K562 (cell line): ENCODE results near the gene AMBRA1. TPM values are rescaled to one million over a fixed set of nuclear protein-coding genes. Genes with fewer than 3 reads are reported as not detected.
A peak's percentile ranks its signal among the peaks of the same experiment; 100 is the strongest.

Source experiments
- ATAC-seq: fragments of 200-7000 bp; cut with Tn5 transposase; 3 replicates; pipeline ENCODE4 v1.9.1; 2020; ENCODE audit warnings: moderate library complexity
- BruUV-seq: library from RNA; stranded (reverse); fragments of 400-500 nt; replicated peaks from 2 replicates; lab custom pipeline; 2021; lab: Mats Ljungman, UMichigan
- CTCF ChIA-PET: fragments of 300-600 bp; formaldehyde crosslinking; extraction: SDS; loops from one replicate; lab custom pipeline; 2021; ENCODE audit warnings: low intra/inter-chr PET ratio; lab: Yijun Ruan, JAX
- POLR2A ChIA-PET: fragments of 300-600, 350-650 bp; sonication (Branson Sonifier 250); formaldehyde crosslinking; extraction: SDS; loops from one replicate; lab custom pipeline; 2021; ENCODE audit warnings: antibody characterized with exemption, inconsistent platforms; lab: Yijun Ruan, JAX
- DNase-seq, 4 experiments: peaks; one replicate each; pipeline versions ENCODE4 v3.0.0 to v3.0.0-alpha.2; 2011 to 2018; ENCODE audit warnings: low spot score in 3 of 4, mixed read lengths in 3 of 4; ENCODE audit errors: extremely low read depth in 1 of 4
- FAIRE-seq: peaks from 2 replicates; lab custom pipeline; 2011; peaks lifted over from hg19 to GRCh38; lab: Jason Lieb, UNC
- H2AFZ ChIP-seq: 2 replicates; pipeline ENCODE4 v1.6.0; 2011; ENCODE audit warnings: low read depth, low read length, control low read depth, inconsistent platforms
- H3K27ac ChIP-seq: fragments of 200-600 bp; 3 replicates; pipeline ENCODE4 v1.8.0; 2011; ENCODE audit warnings: low read depth, mild to moderate bottlenecking, control low read depth, inconsistent platforms, low read length, moderate library complexity, mixed read lengths; ENCODE audit errors: extremely low read depth
- H3K27me3 ChIP-seq, 2 experiments: fragments of 300-600 bp in 1 of 2; 2 replicates in 1 of 2; 3 replicates in 1 of 2; pipeline versions ENCODE4 v1.6.0 to v1.8.0; 2011; ENCODE audit warnings: inconsistent platforms in 2 of 2, low read length in 2 of 2, mild to moderate bottlenecking in 1 of 2, mixed read lengths in 1 of 2, moderate library complexity in 1 of 2; ENCODE audit not compliant: control insufficient read depth in 2 of 2, insufficient read depth in 2 of 2
- H3K36me3 ChIP-seq: fragments of 300-600 bp; 3 replicates; pipeline ENCODE4 v1.8.0; 2011; ENCODE audit warnings: mild to moderate bottlenecking, low read length, inconsistent platforms; ENCODE audit not compliant: control insufficient read depth, insufficient read depth
- H3K4me1 ChIP-seq, 2 experiments: fragments of 200-600 bp in 1 of 2; replicated peaks in 1 of 2; 2 replicates in 1 of 2; 3 replicates in 1 of 2; pipeline versions ENCODE4 v1.5.1 to v1.8.0; 2011; ENCODE audit warnings: inconsistent platforms in 2 of 2, low read length in 2 of 2, mild to moderate bottlenecking in 1 of 2, mixed read lengths in 1 of 2, moderate library complexity in 1 of 2; ENCODE audit not compliant: control insufficient read depth in 2 of 2, insufficient read depth in 2 of 2
- H3K4me2 ChIP-seq: 2 replicates; pipeline ENCODE4 v1.6.1; 2011; ENCODE audit warnings: low read length, control low read depth, inconsistent platforms, mixed read lengths; ENCODE audit not compliant: insufficient read depth
- H3K4me3 ChIP-seq: fragments of 200-600 bp; sonication (generic), shearing (Covaris generic); 2 replicates; pipeline ENCODE4 v1.5.1; 2016; ENCODE audit warnings: control low read depth, inconsistent platforms
- H3K79me2 ChIP-seq: fragments of 200-600 bp; 3 replicates; pipeline ENCODE4 v1.8.0; 2011; ENCODE audit warnings: low read length, inconsistent platforms; ENCODE audit not compliant: control insufficient read depth, insufficient read depth
- H3K9ac ChIP-seq, 2 experiments: 2 replicates each; pipeline versions ENCODE4 v1.6.0 to v1.6.1; 2011; ENCODE audit warnings: low read depth in 2 of 2, low read length in 2 of 2, control low read depth in 1 of 2, inconsistent platforms in 1 of 2, mild to moderate bottlenecking in 1 of 2, mixed read lengths in 1 of 2; ENCODE audit not compliant: insufficient read depth in 1 of 2
- H3K9me1 ChIP-seq: one replicate; pipeline ENCODE4 v1.6.0; 2011; ENCODE audit warnings: inconsistent platforms, mild to moderate bottlenecking, low read length, moderate library complexity; ENCODE audit not compliant: control insufficient read depth, insufficient read depth
- H3K9me3 ChIP-seq: replicated peaks from 2 replicates; pipeline ENCODE4 v1.5.1; 2011; ENCODE audit warnings: low read depth, low read length, inconsistent platforms; ENCODE audit not compliant: control insufficient read depth, insufficient read depth
- H4K20me1 ChIP-seq: replicated peaks from 2 replicates; pipeline ENCODE4 v1.6.1; 2011; ENCODE audit warnings: low read length, inconsistent platforms, mixed read lengths; ENCODE audit not compliant: control insufficient read depth, insufficient read depth
- CTBP1 ChIP-seq: fragments of 450-650 bp; IDR thresholded peaks from 2 replicates; pipeline ENCODE4 v1.6.1; 2016; ENCODE audit warnings: borderline replicate concordance
- KDM4B ChIP-seq, 2 experiments: fragments of 450-650 bp in 1 of 2; sonication (generic) in 1 of 2; IDR thresholded peaks; 2 replicates each; pipeline ENCODE4 v1.6.1; 2016 to 2017; ENCODE audit warnings: borderline replicate concordance in 2 of 2, antibody characterized with exemption in 1 of 2, low read depth in 1 of 2, mild to moderate bottlenecking in 1 of 2
- PCBP2 ChIP-seq: fragments of 200-400 bp; formaldehyde crosslinking; IDR thresholded peaks from 2 replicates; pipeline ENCODE4 v1.6.1; 2018; ENCODE audit warnings: low read length, low read depth, mild to moderate bottlenecking, moderate library complexity; ENCODE audit not compliant: poor library complexity, severe bottlenecking
- WGBS: fragments of 100-300 bp; shearing (Covaris generic); methylation state at CpG from one replicate; pipeline ENCODE4 v1.1.6; 2016; ENCODE audit warnings: low coverage, mixed read lengths; ENCODE audit not compliant: insufficient coverage; ENCODE audit errors: missing lambda C conversion rate; 5-methylcytosine and 5-hydroxymethylcytosine counted together
- in situ Hi-C: fragments of 300-500 bp; cut with MboI; formaldehyde crosslinking; loops from 4 replicates; pipeline ENCODE4 v1.15.0; 2018; ENCODE audit warnings: inconsistent platforms, mixed read lengths
- intact Hi-C: fragments of 100-400 bp; cut with micrococcal nuclease; formaldehyde crosslinking; loops from 2 replicates; pipeline ENCODE4 v1.14.2; 2022
- polyA plus RNA-seq, 8 experiments: library from polyadenylated mRNA; depleted of rRNA in 4 of 8; stranded (reverse) in 5 of 8; unstranded in 3 of 8; fragments of >200 nt; fragmentation: Nextera tagmentation in 2 of 8; fragmentation: Illumina TruSeq in 1 of 8; extraction: Ambion mirVana in 2 of 8; extraction: Trizol in 1 of 8; gene quantifications; 2 replicates each; pipeline versions ENCODE4 v1.2.1 to v1.2.3, GENCODE V29; 2011 to 2014; ENCODE audit warnings: inconsistent platforms in 1 of 8, missing spikeins in 1 of 8
- total RNA-seq, 7 experiments: library from RNA; depleted of rRNA in 6 of 7; stranded (reverse); fragments of >200 nt in 6 of 7; fragmentation: Illumina TruSeq in 2 of 7; extraction: Trizol in 2 of 7; gene quantifications; 2 replicates each; pipeline versions ENCODE4 v1.2.1 to v1.2.3, GENCODE V29; 2011 to 2021; ENCODE audit warnings: low replicate concordance in 1 of 7
- TF ChIP-seq, protein P1 (sequence below): sonication (generic); formaldehyde crosslinking; IDR thresholded peaks from 2 replicates; pipeline ENCODE4 v1.8.1; 2023; ENCODE audit warnings: mild to moderate bottlenecking, missing genetic modification reagents
- TF ChIP-seq, protein P2 (sequence below): sonication (generic); formaldehyde crosslinking; IDR thresholded peaks from 2 replicates; pipeline ENCODE4 v1.4.0; 2020; ENCODE audit warnings: mild to moderate bottlenecking, missing genetic modification reagents

The AMBRA1 gene
- total and polyA plus RNA-seq, 9 of the 15 experiments (the other 6 are each of a cell fraction or from before 2014, with no cell fraction given), result 0.15 to 24.5 (median 13.0) TPM

GRCh38 chr11:46559815-46560214, 34.0 kb downstream of the AMBRA1 start:
- no peak for FAIRE-seq

More at GRCh38 chr11:46559815-46560214, 34.0 kb downstream of the AMBRA1 start:
- H2AFZ ChIP-seq, result no peak overlapping the region
- no peaks in the 10 kb centered on the region for H3K9me1 ChIP-seq
- H3K4me3 ChIP-seq, result 0 out of 2 replicates have a peak overlapping the region, but pooled peaks have one; percentile 20
- no peaks in the 10 kb centered on the region for H3K27me3 ChIP-seq
- ATAC-seq (no peak), DNase-seq (no peak)
- H4K20me1 ChIP-seq, result no peaks in the 10 kb centered on the region; the same call in 1 of the 2 replicates
- CTCF ChIA-PET, result no interaction called here
- H3K9ac ChIP-seq, result peak overlapping the region in 1 of 2 experiments; percentile 48; a peak in 1 of 4 replicates
- TF ChIP-seq PCBP2 (no peak), KDM4B (IDR thresholded peaks at IDR 0.05; ENCODE audit: borderline replicate concordance in 2 of 2, low read depth in 1 of 2) (no peak), CTBP1 (no peak)
- TF ChIP-seq, protein P1, sequence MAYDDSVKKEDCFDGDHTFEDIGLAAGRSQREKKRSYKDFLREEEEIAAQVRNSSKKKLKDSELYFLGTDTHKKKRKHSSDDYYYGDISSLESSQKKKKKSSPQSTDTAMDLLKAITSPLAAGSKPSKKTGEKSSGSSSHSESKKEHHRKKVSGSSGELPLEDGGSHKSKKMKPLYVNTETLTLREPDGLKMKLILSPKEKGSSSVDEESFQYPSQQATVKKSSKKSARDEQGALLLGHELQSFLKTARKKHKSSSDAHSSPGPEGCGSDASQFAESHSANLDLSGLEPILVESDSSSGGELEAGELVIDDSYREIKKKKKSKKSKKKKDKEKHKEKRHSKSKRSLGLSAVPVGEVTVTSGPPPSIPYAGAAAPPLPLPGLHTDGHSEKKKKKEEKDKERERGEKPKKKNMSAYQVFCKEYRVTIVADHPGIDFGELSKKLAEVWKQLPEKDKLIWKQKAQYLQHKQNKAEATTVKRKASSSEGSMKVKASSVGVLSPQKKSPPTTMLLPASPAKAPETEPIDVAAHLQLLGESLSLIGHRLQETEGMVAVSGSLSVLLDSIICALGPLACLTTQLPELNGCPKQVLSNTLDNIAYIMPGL (CRISPR knock-in tag), result no peak
- TF ChIP-seq, protein P2, sequence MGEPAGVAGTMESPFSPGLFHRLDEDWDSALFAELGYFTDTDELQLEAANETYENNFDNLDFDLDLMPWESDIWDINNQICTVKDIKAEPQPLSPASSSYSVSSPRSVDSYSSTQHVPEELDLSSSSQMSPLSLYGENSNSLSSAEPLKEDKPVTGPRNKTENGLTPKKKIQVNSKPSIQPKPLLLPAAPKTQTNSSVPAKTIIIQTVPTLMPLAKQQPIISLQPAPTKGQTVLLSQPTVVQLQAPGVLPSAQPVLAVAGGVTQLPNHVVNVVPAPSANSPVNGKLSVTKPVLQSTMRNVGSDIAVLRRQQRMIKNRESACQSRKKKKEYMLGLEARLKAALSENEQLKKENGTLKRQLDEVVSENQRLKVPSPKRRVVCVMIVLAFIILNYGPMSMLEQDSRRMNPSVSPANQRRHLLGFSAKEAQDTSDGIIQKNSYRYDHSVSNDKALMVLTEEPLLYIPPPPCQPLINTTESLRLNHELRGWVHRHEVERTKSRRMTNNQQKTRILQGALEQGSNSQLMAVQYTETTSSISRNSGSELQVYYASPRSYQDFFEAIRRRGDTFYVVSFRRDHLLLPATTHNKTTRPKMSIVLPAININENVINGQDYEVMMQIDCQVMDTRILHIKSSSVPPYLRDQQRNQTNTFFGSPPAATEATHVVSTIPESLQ (CRISPR knock-in tag), result no peak
- H3K9me3 ChIP-seq, result no peaks in the 10 kb centered on the region
- intact Hi-C loops, result loop anchor here (5.0 kb wide), 2 partner anchors 32 to 57 kb away; partner anchors contain the start of genes AMBRA1, ATG13 and HARBI1
- H3K4me2 ChIP-seq, result 0 out of 2 replicates have a peak overlapping the region, but pooled peaks have one; percentile 69
- no peaks in the 10 kb centered on the region for H3K36me3 ChIP-seq
- peaks cover 79% of the 10 kb centered on the region for H3K79me2 ChIP-seq
- POLR2A ChIA-PET, result interaction anchor here (1.0 to 3.4 kb wide), 9 partner anchors 9 to 34 kb away, joined by 3 to 20 read pairs (median 4); partner anchors contain the start of gene AMBRA1
- WGBS, result 31% methylated on average over 1 of the region's 1 CpG
- peak overlapping the region; percentile 70; the same call in 1 of the 3 replicates for H3K27ac ChIP-seq
- H3K4me1 ChIP-seq, result peaks cover 20 to 34% of the 10 kb centered on the region in 2 experiments
- in situ Hi-C loops, result no loop called here
- BruUV-seq, result no TSS peak
